GM20431 (cell line): Measurements from ENCODE around the gene CTBP2.
"Not testable (repeated sequence)": the region's sequence is repeated elsewhere in the genome, so short reads cannot be mapped to it uniquely, and the experiment has no call there.

Source experiments
- in situ Hi-C: fragments of 300-500 bp; cut with MseI, MboI; formaldehyde crosslinking; loops from one replicate; pipeline ENCODE4 v1.15.0; 2020; ENCODE audit warnings: low sequenced_read_pairs; ENCODE audit not compliant: unreplicated experiment

The CTBP2 gene

DNA sequence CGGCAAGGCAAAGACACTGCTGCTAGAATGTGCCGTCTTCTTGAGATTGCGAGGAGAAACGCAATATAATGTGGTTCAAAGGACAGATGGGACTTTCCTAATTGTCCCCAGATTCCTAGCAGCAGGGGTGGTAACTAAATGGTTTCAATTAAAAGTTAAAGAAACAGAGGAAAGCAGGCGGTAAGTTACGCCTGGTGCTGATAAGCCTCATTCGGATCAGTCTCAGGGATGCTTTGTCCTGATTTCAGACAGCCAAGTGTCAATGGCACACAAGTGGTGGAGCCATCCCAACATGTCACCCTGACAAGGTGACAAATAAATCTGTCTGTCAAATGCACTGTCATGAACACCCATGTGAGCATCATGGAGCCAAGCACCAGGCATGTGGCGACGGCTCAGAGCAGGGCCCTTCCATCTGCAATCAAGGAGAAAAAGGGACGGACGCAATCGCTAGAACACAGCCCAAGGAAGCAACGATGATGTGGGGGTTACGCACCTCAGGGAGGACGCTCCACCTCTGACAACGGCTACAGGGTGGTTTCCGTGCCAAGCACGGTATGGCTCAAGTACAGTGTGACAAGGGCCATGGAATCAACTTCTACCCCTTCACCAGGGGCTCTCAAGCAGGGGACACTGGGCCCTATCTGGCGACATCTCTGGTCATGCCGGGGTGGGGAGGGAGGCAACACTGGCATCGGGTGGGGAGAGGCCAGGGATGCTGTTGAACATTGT, 66.2 kb downstream of the CTBP2 start:
- in situ Hi-C loops, result no loop called here

- in situ Hi-C loops, result no loop called here
These were observed 67.0 kb downstream of the CTBP2 start for GRCh38 chr10:125093199-125093973.

GRCh38 chr10:125092564-125093031, 67.8 kb downstream of the CTBP2 start:
- in situ Hi-C loops, result no loop called here

- in situ Hi-C loops, result no loop called here
These were observed 68.5 kb downstream of the CTBP2 start for GRCh38 chr10:125091891-125092290.

- in situ Hi-C loops, result no loop called here
These were observed 70.9 kb downstream of the CTBP2 start for GRCh38 chr10:125089469-125089868.

GRCh38 chr10:125087897-125088215, 72.5 kb downstream of the CTBP2 start:
- in situ Hi-C loops, result no loop called here

- in situ Hi-C loops, result no loop called here
These were observed 73.0 kb downstream of the CTBP2 start for GRCh38 chr10:125087191-125087896.

GRCh38 chr10:125086691-125087090, 73.7 kb downstream of the CTBP2 start:
- in situ Hi-C loops, result no loop called here

DNA sequence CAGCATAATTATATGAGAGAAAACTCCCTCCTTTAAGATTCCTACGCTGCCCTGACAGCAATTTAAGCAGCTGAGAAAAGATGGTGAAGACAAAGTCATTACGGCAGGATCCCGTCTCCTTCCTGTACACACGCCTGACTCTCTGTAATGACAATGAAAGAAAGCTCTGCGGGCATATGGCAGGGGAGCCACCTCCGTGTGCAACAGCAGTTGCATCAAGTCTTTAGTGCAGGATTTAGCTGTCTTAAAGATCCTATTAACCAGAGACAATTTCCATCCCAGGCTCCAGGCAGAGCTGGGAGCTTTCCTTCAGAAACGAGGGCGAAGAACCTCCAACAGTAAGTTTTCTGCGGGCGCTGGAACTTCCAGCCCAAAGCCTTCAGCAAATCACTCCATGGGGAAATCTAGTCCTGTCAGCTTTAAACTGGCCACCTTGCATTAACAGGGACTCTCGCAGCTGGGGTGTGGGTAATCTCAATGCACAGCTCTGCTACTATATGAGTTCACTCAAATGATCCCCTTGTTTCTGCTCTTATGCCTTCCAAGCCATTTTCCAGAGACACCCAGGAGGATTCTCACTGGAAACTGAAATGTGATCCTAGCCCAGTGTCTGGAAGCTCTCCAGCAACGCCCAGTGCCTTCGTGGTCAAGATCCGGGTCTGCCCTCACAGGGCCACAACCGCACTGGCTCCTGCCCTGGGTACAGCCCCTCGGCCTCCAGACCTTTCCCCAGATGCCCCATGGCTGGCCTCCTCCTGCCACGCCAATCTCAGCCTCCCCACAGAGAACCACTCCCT, 74.9 kb downstream of the CTBP2 start:
- in situ Hi-C loops, result no loop called here

DNA sequence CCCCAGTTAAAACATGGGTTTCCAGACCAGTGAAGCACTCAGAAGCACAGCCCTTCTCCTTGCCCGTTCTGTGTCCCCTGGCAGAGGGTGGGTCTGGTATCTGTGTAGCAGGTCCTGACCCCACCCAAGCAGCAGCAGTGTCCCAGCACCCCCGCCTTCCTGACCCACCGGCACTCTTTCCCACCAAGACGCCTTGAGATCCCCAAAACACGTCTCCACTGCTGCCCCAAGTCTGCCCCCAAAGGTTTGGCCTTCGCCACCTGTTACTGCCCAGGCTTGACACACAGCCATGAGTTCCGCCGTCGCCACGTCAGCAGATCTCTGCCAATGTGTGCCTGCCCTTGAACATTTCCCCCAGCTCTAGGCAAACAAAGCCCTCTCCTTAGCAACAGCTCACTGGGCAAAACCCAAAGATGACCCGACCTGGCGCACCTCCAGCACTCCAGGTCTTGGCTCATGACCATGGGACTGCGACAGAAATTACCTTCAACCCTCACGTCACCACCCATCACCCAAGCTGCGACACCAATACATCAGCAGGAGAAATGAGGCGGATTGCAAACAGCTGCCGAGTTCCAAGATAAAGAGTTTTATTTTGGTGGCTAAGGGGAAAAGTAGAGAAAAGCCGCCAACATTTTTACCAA, 75.6 kb downstream of the CTBP2 start:
- in situ Hi-C loops, result no loop called here

GRCh38 chr10:125084191-125084613, 76.2 kb downstream of the CTBP2 start:
- in situ Hi-C loops, result no loop called here

DNA sequence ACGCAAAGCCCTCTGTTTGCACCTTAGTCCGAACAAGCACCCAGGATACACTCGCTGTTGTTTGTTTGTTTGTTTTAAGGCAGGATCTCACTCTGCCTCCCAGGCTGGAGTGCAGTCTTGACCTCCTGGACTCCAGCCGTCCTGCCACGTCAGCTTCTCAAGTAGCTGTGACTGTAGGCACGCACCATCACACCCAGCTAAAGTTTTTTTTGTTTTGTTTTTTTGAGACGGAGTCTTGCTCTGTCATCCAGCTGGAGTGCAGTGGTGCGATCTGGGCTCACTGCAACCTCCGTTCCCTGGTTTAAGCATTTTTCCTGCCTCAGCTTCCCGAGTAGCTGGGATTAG, 76.8 kb downstream of the CTBP2 start:
- in situ Hi-C loops, result no loop called here

- in situ Hi-C loops, result no loop called here
These were observed 77.3 kb downstream of the CTBP2 start for GRCh38 chr10:125082881-125083575.

- in situ Hi-C loops, result not testable (repeated sequence)
These were observed 77.9 kb downstream of the CTBP2 start for GRCh38 chr10:125082471-125082870.

DNA sequence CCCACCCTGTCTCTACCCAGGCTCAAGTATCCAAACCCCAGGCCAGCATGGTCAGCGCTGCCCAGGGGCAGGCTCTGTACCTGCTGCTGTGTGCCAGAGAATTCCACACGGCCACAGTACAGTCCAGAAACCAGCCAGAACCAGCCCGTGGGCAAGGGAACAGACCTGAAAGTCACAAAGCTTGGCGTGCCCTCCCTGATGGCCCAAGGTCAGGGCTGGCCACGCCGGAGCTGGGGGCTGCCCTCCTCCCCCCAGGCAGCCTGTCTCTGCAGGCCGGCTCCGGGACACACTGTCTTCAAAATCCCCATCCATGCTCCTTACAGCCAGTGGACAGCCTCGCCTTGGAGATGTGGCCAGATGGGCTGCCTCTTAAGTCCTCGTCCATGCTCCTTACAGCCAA, 78.4 kb downstream of the CTBP2 start:
- in situ Hi-C loops, result no loop called here

- in situ Hi-C loops, result no loop called here
These were observed 79.4 kb downstream of the CTBP2 start for GRCh38 chr10:125080984-125081383.

DNA sequence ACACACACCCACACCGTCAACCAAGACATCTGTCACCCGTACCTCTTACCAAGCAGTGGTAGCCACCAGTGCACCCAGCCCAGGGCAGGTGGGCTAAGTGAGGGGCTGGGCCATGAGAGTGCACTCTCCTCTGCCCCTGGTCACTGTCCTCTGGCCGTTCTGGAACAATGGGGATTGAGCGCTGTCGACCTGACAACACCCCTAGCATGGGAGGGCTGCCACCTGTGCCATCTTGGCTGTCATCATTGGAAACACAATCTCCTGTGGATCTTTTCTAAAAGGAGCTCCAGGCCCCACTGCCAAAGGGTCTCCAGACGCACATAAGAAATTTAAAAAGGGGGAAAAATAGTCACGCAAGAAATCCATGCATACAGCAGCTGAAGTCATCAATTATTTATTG, 80.1 kb downstream of the CTBP2 start:
- in situ Hi-C loops, result no loop called here

GRCh38 chr10:125079091-125079600, 81.2 kb downstream of the CTBP2 start:
- in situ Hi-C loops, result no loop called here

- in situ Hi-C loops, result no loop called here
These were observed 83.3 kb downstream of the CTBP2 start for GRCh38 chr10:125076891-125077541.
